ENCODE measurements around the gene KMT2E.
"Not testable (repeated sequence)": the region's sequence is repeated elsewhere in the genome, so short reads cannot be mapped to it uniquely, and the experiment has no call there.

The KMT2E gene

DNA sequence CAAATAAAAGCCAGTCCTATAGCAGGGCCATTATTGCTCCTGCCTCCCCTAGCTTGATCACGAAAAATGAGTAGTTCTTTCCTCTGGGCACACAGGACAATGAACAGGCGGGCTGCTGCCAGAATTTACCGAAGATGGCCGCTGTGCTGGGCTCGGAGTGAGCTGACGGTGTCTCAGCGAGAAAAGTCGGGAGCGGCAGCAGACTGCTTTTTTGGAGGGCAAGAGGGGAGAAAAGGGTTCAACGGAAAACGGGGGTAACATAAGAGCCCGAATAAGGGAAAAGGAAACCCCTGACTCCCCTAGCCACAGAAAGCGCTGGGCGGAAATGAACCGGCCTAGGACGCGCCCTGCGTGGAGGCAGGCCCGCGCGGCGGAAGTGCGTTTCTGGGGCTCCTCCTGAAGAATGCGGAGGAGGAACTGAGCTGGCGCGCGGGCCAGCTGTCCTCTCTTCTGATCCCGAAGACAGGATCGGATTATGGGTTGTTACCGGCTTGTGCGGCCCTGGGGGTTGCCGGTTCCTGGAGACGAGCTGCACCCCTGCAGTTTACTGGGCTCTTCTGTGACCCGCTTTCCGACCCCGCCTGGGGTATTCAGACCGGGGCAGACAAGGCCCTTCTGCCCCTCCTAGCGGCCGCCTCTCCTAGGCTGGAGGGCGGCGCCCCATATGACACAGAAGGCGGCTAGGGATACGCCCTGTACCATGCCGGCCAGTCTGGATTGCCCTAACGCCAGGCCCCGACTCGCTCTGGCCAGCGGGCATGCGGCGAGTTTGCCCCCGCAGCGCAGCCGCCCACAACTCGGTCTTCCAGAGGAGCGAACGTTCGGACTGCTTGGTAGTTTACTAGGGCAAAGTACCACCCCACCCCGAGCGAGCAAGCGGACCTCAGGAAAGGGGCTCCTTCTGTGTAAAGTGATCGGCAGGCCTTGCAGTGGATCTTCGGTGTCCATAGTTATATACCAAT lies 30.1 kb upstream of the KMT2E start:
- DNase-seq, result peak; percentile 84

DNA sequence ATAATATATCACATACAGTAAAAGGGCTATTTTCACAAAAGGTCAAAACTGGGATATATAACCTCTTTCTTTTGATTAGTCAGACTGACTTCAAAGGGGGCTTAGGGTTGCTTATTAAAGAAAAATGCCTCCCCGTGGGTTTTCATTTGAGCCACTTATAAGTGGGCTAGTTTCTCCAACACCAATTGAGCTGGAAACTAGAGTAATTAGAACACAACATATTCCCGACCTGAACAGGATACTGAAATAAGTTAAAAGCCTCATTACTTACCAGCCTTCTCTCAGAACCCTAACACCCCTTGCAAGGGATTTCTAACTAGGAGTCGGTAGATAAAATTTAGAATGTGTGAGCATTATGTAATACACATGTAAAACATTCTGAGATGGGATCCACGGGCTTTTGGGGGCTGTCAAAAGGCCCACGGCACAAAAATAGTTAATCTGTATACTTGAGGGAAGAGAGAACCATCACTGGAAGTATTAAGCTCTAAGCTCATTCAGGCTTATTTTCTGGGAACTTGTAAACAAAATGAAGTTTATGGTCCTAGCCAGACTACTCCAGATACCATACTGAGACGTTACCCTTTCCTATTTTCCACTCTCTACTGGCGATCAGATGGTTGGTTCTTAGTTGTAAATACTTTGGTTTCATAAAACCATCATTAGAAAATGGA lies 29.3 kb upstream of the KMT2E start:
- DNase-seq, result no peak

DNA sequence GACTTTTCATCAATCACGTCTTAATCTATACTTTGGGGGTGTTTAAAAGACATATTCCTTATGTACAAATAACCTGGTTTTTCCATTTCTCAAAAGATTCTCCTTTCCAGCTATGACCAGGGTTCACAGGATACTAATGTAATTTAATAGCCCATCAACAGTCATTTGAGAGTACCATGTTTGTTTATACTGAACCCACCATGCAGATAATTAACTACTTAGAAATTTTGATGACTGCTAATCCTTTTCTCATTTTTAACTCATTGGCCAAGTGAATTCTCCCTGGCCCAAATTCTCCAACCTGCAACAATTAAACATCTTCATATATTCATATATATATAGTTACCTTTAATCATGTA lies 28.8 kb upstream of the KMT2E start:
- no peak for DNase-seq

DNA sequence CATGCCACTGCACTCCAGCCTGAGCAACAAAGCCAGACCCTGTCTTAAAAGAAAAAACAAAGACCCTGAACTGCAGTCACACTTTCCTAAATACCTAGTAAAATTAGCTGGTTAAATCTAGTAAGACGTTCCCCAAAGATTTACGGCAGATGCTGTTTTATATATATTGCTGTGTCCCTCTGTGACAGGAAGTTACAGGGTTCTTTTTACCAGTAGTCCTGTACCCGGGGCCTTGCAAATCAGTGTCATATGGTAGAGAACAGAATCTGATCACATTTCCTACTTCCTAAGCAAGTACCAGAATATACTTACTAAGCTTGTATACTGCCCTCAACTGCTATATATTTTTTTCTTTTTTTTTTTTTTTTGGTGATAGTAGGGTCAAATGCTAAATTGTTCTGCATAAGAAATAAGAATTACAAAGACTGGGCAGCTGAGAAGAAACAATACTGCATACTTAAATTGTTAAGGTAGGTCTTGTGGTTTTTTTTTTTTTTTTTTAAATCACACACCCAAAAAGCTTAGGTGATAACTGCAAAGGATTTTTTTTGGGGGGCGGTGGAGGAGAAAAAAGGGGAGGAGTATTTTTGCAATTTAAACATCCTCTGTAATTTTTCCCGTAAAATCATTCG lies 27.3 kb upstream of the KMT2E start:
- DNase-seq, result no peak

DNA sequence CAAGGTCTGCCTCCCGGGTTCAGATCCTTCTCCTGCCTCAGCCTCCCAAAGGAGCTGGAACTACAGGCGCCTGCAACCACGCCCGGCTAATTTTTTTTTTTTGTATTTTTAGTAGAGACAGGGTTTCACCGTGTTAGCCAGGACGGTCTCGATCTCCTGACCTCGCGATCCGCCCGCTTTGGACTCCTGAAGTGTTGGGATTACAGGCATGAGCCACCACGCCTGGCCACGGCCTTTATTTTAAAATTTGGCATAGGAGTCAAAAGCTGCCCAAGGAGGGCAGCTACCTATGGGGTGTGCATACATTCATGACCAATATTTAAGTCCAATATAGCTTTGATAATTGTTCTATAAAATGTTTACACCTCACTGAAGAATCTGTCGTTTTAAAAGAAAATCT lies 26.6 kb upstream of the KMT2E start:
- DNase-seq, result not testable (repeated sequence)

DNA sequence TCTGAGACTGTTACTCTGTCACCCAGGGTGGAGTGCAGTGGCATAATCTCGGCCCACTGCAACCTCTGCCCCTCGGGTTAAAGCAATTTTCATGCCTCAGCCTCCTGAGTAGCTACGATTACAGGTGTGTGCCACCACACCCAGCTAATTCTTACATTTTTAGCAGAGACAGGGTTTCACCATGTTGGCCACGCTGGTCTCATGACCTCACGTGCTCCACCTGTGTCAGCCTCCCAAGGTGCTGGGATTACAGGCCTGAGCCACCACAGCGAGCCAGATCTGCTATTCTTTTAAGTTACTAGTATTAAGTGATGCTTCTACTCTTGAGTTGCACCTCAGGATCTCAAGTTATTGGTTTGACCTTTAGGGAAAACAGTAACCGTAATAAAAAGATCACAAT lies 23.0 kb upstream of the KMT2E start:
- no peak for DNase-seq

DNA sequence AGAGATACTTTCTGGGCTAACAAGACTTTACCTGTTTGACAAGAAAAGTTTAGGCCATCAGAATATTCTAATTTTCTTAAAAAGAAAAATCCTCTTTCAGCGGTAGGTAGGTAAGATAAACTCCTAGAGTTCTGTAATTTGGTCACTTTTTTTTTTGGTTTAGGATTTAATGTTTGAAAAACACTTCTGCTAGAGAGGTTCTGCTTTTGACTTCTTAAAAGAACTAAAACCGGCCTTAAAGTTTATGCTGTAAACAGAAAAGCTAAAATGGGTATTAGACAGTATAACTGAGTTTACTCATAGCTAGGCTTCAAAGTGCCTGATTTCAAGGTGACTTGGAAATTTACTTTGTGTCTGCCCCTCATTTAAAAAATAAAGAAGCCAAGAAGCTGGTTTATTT lies 21.7 kb upstream of the KMT2E start:
- DNase-seq, result no peak

DNA sequence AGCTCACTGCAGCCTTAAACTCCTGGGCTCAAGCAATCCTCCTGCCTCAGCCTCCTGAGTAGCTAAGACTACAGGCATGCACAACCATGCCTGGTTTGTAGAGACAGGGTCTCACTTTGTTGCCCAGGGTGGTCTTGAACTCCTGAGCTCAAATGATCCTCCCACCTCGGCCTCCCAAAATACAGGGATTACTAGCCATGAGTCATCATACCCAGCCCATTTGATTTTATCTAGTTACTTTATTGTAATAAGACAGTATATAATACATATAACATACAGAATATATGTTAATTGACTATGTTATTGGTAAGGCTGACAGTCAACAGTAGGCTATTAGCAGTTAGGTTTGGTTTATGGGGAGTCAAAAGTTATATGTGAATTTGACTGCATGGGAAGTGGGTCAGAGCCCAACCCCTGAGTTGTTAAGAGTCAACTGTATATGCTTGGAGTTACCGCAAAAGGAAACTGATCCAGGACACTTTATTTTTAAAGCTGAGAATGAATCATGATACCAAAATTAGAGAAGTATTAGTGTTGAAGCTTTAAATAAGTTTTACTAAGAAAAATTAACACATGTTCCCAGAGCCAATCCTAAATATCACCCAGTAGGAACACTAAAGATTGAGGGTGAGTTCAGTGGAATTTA lies 20.7 kb upstream of the KMT2E start:
- no peak for DNase-seq

DNA sequence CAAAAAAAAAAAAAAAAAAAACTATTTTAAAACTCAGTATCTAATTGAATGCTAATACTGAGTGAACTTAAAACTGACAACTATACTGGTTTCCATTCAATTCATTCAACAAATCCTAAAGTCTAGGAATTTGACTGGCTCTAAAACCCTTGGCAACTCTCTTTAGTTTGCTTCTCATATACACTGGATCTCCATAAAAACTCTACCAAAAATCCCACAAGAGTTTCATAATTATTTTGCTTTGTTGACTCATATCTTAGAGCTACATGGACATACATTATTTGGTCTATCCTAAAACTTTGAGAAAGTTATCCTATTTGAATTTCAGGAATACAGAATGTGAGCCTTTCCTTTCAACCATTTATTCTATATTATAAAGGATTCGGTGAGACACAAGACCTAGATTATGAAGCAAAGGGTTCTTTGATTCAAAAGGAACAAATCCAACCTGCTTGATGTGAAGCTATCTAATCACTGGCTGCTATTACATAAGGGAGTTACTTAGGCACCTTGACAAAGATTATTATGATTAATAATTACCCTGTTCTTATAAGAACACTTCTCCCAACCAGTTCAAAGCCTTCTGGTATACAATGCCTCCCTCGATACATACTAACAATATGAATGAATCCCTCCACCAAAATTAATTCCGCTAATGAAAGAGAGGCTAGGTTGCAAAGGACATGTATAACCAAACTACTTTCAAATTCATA lies 15.8 kb upstream of the KMT2E start:
- no peak for DNase-seq

DNA sequence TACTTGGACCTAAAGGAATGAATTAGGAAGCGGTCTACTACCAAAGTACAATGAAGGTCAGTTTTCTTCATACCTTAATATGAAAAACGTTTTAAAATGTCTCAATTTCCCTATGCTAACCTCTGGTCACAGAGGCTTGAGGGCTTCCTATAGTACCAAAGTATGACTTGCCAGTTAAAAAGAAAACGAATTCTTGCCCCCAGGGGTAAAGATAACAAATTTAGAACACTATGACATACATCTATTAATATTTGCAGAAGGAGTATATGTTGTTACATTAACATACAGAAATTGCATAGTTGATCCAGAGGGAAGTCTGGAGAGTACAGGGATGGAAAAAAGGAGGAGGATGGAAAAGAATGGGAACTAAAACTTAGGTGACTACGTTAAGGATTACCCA lies 13.8 kb upstream of the KMT2E start:
- no peak for DNase-seq

DNA sequence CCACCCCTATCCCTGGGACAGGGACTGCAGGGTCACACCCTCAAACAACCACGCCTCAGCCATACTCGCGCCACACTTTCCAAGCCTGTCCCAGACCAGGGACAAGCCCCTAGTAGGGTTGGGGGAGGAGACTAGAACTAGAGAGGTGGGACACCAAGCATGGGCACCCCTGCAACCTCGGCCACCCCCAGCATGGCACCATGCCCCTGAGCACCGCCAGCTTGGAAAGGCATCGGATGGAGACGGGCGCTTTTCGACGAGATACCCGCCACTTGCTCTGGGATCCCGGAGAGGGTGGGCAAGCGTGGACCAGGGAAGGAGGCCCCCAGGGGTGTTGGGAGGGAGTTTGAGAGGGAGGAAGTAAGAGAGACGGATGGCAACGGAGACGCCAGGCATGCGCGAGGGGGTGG lies 13.1 kb upstream of the KMT2E start:
- DNase-seq, result no peak

DNA sequence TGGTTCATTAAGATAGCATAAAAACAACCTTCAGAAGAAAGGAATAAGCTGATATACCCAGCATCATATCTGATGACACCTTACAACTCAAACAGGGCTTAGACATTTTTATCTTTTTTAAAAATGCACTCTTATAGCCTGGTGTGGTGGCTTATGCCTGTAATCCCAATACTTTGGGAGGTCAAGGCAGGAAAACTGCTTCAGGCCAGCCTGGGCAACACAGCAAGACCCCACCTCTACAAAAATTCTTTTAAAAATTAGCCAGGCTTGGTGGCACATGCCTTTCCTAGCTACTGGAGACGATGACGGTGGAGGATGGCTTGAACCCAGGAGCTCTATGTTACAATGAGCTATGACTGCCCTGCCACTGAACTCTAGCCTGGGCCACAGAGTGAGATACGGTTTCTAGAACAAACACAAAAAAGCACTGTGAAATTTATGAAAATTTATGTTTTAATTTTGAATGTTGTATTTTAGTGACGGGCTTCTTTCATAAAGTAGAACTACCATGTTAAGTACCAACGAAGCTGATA lies 12.3 kb upstream of the KMT2E start:
- no peak for DNase-seq

DNA sequence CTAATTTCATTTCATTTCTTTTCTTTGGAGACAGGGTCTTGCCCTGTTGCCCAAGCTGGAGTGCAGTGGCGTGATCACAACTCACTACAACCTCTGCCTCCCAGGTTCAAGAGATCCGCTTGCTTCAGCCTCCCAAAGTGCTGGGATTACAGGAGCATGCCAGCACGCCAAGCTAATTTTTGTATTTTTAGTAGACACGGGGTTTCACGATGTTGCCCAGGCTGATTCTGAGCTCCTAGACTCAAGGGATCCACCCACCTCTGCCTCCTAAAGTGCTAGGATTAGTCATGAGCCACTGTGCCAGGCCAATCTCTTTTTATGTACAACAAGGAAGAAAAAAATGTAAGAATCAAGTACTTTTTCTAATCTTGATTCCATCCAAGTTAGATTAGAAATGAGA lies 10.7 kb upstream of the KMT2E start:
- no peak for DNase-seq

DNA sequence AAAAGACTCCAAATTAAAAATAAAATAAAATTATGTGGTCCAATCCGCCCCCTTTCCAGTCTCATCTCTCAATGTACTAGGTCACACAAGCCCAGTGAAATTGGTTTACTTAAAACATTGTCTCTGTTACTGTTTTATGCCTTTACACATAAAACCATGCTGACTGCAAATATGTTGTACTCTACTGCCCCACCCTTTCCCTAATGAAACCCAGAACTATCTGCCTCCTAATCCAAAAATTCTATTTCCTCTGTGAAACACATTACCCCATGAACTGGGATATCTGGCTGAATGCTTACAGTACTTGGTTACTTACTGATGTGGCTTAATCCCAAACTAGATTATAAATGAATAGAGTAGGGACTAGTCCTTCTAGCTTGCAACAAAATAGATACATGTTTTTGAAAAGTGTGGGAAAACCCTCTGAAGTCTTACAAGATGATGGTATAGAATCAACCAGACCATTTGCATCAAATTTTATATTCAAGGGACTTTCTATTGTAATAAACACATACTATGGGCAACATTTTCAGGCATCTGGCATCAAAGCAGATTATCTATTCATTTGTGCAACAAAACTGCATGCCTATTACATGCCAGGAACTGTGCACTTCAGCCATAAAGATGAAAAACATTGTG lies 10.0 kb upstream of the KMT2E start:
- DNase-seq, result no peak

DNA sequence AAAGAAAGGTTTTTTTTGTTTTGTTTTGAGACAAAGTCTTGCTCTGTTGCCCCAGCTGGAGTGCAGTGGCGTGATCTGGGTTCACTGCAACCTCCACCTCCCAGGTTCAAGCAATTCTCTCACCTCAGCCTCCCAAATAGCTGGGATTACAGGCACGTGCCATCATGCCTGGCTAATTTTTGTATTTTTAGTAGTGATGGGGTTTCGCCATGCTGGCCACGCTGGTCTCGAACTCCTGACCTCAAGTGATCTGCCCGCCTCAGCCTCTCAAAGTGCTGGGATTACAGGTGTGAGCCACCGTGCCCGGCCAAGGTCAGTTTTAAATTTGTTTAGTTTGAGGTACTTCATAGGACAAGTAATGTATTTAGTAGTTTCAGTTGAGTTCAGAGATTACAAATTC lies 9.0 kb upstream of the KMT2E start:
- not testable (repeated sequence) for DNase-seq

DNA sequence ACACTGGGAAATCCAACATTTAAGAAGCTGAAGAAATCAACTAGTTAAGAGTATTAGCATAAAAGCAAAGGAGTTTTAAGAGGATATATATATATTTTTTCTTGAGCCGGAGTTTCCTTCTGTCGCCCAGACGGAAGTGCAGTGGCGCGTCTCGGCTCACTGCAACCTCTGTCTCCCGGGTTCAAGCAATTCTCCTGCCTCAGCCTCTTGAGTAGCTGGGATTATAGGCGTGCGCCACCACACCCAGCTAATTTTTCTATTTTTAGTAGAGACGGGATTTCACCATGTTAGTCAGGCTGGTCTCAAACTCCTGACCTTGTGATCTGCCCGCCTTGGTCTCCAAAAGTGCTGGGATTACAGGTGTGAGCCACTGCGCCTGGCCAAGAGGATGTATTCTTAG lies 8.5 kb upstream of the KMT2E start:
- not testable (repeated sequence) for DNase-seq

DNA sequence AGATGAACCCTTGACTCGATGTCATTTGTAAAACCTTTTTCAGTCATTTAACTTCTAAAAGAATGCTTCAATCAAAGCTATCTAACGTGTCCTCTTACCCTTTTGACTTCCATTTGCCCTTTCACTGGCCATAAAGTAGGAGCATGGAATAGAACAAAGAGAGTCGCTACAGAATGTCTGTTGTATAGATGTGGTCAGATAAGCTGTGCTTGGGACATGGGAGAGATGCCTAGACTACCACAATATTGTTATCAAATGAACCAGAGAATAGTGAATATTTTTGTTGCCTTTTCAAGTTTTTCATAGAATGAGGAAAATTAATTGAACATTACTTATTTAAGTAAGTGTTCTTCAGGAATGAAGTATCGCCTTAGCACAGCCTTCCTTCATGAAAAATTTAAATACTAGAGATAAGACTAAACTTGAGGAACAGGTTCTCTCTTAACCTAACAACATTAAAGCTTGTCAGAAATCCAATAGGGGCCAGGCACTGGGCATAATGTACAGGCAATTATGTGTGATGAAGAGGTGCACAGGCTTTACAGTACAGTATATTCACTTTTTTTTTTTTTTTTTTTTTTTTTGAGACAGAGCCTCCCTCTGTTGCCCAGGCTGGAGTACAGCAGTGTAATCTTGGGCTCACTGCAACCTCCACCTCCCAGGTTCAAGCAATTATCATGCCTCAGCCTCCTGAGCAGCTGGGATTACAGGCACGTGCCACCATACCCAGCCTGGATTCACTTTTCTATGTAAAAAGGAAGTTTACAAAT lies 7.5 kb upstream of the KMT2E start:
- no peak for DNase-seq

DNA sequence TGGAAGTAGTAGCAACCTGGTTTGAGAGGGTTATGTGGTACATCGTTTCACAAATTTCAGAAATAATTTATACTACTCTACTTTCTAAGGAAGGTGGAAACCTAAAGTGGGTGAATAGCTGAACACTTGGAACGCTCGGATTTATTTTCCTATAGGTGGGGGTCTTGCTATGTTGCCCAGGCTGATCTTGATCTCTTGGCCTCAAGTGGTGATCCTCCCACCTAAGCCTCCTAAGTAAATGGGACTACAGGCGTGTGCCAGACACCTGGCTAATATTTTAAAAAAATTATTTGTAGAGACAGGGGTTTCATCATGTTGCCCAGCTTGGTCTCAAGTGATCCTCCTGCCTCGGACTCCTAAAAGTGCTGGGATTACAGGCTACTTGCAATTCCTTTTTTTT lies 6.7 kb upstream of the KMT2E start:
- DNase-seq, result no peak

DNA sequence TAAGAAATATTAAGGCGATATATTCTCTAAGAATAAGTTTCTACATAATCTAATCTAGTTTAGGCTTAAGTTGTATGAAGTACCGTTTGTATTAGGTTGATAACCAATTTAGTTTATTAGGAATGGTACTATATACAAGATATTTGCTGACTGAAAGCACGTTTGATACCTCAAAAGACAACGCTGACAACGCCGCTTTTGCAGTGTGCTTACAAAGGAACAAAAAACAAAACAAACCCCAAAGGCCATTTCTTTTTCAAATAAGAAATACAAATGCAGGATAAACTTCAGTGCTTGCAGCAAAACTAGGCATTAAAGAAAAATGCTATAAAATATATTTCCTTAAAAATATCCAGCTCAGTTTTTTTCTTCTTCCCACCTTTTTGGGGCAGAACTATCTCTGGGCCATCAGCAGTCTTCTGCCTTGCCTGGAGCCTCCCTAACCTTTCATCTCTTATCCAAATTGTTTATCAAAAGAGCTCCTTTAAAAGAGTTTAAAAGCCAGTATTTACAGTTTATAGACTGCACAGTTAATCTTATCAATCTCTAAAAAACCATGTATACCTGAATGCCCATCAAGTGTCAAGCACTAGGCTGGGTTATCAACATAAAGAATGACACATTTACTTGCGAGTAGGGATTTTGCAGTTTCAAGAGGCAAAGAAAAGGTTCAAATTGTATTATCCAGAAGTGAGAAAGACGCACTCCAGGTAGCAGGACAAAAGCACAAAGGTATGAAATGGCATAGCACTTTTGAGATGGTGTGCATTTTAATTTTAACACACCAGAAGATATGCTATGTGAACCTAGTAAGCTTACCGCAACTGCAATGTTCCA lies 4.1 kb upstream of the KMT2E start:
- DNase-seq, result no peak

DNA sequence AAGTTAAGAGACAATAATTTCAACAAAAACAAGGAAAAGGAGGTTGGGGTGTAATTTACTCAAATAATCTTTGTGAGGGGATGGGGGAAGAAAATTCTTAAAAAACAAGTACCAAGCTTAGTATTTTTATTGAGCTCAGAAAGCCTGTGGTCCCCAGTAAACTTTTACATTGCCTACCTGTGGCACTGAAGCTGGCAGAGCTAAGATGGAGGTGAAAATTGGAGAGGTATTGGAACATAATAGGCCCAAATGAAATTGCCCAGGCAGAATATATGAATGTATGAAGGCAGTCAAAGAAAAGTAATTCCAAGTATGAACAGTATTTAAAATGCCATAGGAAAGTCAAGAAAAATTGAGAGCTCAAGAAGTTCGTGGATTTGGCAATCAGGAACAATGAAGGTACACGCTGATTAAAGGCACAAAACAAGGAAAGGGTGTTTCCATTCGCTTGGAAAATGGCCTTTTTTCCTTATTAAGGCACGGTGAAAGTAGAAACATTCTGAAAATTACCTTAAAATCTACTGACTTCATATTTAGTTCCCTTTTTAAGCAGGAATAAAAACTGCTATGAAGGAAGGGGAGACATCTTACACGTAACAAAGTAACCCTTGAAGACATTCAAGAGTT lies 3.4 kb upstream of the KMT2E start:
- no peak for DNase-seq

Data from CD4-positive, alpha-beta T cell treated with Interferon gamma for 1 hour (primary cell).